ENCODE data around the gene FAHD2A.

- no peak for TF ChIP-seq CTCF (IDR thresholded peaks at IDR 0.05; ENCODE audit: low read depth, low read length, poor library complexity, severe bottlenecking)
- TF ChIP-seq EZH2phosphoT487 (IDR thresholded peaks at IDR 0.05; ENCODE audit: borderline replicate concordance, low read length), result no peak
These were observed 48.7 kb upstream of the FAHD2A start for GRCh38 chr2:95353613-95354468.
